Fibroblast of skin of abdomen (primary cell): ENCODE results near the gene SDHAF3.

ENCODE experiments used
- DNase-seq: peaks from one replicate; pipeline ENCODE4 v3.0.0-alpha.2; 2013

The SDHAF3 gene

GRCh38 chr7:97224316-97224715 lies 106.8 kb downstream of the SDHAF3 start:
- DNase-seq = no peak

DNA sequence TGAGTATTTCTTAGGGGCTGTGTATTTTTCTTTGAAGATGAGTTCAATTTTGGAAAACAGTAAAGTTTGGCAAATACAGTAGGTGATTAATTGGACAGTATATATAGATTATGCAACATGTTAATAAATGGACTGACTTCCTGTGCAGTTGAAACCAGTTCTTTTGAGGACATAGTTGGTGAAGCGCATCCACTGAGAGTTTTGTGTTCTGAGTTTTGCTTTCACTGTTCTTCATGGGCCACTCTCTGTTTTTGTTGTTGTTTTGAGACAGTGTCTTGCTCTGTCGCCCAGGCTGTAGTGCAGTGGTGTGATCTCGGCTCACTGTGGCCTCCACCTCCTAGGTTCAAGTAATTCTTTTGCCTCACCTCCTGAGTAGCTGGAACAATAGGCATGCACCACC lies 109.0 kb downstream of the SDHAF3 start:
- DNase-seq = no peak
